ENCODE data around the gene RHNO1. TPM values are rescaled to one million over a fixed set of nuclear protein-coding genes. Genes with fewer than 3 reads are reported as not detected.

RHNO1 gene
- polyA plus RNA-seq, 10 donors = 15.7 to 28.1 (median 22.4) TPM

GRCh38 chr12:2895511-2895910, 18.5 kb downstream of the RHNO1 start:
- DNase-seq = no peak

GRCh38 chr12:2897418-2897817, 20.4 kb downstream of the RHNO1 start:
- no peak for DNase-seq

- DNase-seq = no peak
Measured at GRCh38 chr12:2900642-2901041, 23.6 kb downstream of the RHNO1 start.

- no peak for DNase-seq
Measured at GRCh38 chr12:2902272-2902880, 25.4 kb downstream of the RHNO1 start.

- no peak for DNase-seq
Measured at GRCh38 chr12:2904260-2904659, 27.2 kb downstream of the RHNO1 start.

GRCh38 chr12:2912216-2912575, 35.2 kb downstream of the RHNO1 start:
- DNase-seq = no peak

GRCh38 chr12:2919249-2919648, 42.2 kb downstream of the RHNO1 start:
- no peak for DNase-seq

- DNase-seq = no peak
Measured at GRCh38 chr12:2922329-2922728, 45.3 kb downstream of the RHNO1 start.

GRCh38 chr12:2923057-2923456, 46.0 kb downstream of the RHNO1 start:
- no peak for DNase-seq

- no peak for DNase-seq
Measured at GRCh38 chr12:2924019-2924418, 47.0 kb downstream of the RHNO1 start.

- no peak for DNase-seq
Measured at GRCh38 chr12:2925322-2925995, 48.4 kb downstream of the RHNO1 start.

GRCh38 chr12:2930865-2931264, 53.8 kb downstream of the RHNO1 start:
- DNase-seq = no peak

- no peak for DNase-seq
Measured at GRCh38 chr12:2933586-2933985, 56.6 kb downstream of the RHNO1 start.

- no peak for DNase-seq
Measured at GRCh38 chr12:2934371-2934770, 57.3 kb downstream of the RHNO1 start.

GRCh38 chr12:2936301-2936700, 59.3 kb downstream of the RHNO1 start:
- DNase-seq = no peak

GRCh38 chr12:2937500-2937899, 60.5 kb downstream of the RHNO1 start:
- DNase-seq = no peak

Other genes with a start within 250 kb of the RHNO1 start
- 10 to 100 TPM; 34.6 to 59.0 (median 47.6) TPM for gene FKBP4, start 82.3 kb upstream of the RHNO1 start, polyA plus RNA-seq (ENCODE audit: insufficient read length in 10 of 10)
- gene ITFG2, start 64.6 kb upstream of the RHNO1 start, polyA plus RNA-seq (ENCODE audit: insufficient read length in 10 of 10) = 10 to 100 TPM; 20.8 to 42.6 (median 27.5) TPM
- 1 to 10 TPM; 4.7 to 6.9 (median 5.2) TPM for gene NRIP2, start 42.2 kb upstream of the RHNO1 start, polyA plus RNA-seq (ENCODE audit: insufficient read length in 10 of 10)
- 1 to 10 TPM in 3 of 10 donors, under 1 TPM in 7; 0.15 to 1.5 (median 0.63) TPM for gene TEX52, start 20.2 kb upstream of the RHNO1 start, polyA plus RNA-seq (ENCODE audit: insufficient read length in 10 of 10)
- gene FOXM1, start within 50 bp of the RHNO1 start, polyA plus RNA-seq (ENCODE audit: insufficient read length in 10 of 10) = 10 to 100 TPM; 15.0 to 26.1 (median 19.5) TPM
- 10 to 100 TPM; 23.3 to 34.6 (median 25.8) TPM for gene TULP3, start 13.7 kb downstream of the RHNO1 start, polyA plus RNA-seq (ENCODE audit: insufficient read length in 10 of 10)
- 10 to 100 TPM; 58.6 to 96.7 (median 85.3) TPM for gene TEAD4, start 82.2 kb downstream of the RHNO1 start, polyA plus RNA-seq (ENCODE audit: insufficient read length in 10 of 10)
- gene TSPAN9, start 200.2 kb downstream of the RHNO1 start, polyA plus RNA-seq (ENCODE audit: insufficient read length in 10 of 10) = 100 to 1,000 TPM in 9 of 10 donors, 10 to 100 TPM in 1; 99.8 to 117 (median 105) TPM

All from muscle of back (tissue), 11 donors.